Ishikawa (cell line): ENCODE results near the gene MEDAG.
A peak's percentile ranks its signal among the peaks of the same experiment; 100 is the strongest.

ENCODE experiments used
- CEBPB ChIP-seq: IDR thresholded peaks from 2 replicates; pipeline ENCODE4 v1.6.1; 2012
- CREB1 ChIP-seq: IDR thresholded peaks from 2 replicates; pipeline ENCODE4 v1.6.1; 2012; ENCODE audit warnings: low read depth
- EGR1 ChIP-seq: IDR thresholded peaks from 2 replicates; pipeline ENCODE4 v1.6.1; 2012
- EP300 ChIP-seq: IDR thresholded peaks from 2 replicates; pipeline ENCODE4 v1.6.1; 2012; ENCODE audit warnings: borderline replicate concordance
- FOXM1 ChIP-seq: IDR thresholded peaks from 2 replicates; pipeline ENCODE4 v1.6.1; 2012; ENCODE audit warnings: low read depth, borderline replicate concordance
- MAX ChIP-seq: IDR thresholded peaks from 2 replicates; pipeline ENCODE4 v1.6.1; 2012
- NFIC ChIP-seq: IDR thresholded peaks from 2 replicates; pipeline ENCODE4 v1.6.1; 2012
- RAD21 ChIP-seq: IDR thresholded peaks from 2 replicates; pipeline ENCODE4 v1.6.1; 2012; ENCODE audit warnings: low read depth
- TAF1 ChIP-seq: IDR thresholded peaks from 2 replicates; pipeline ENCODE4 v1.6.1; 2012; ENCODE audit warnings: low read depth, mild to moderate bottlenecking
- TCF12 ChIP-seq: IDR thresholded peaks from 2 replicates; pipeline ENCODE4 v1.6.1; 2012; ENCODE audit warnings: low read depth
- TEAD4 ChIP-seq: IDR thresholded peaks from 2 replicates; pipeline ENCODE4 v1.6.1; 2012
- YY1 ChIP-seq: IDR thresholded peaks from 2 replicates; pipeline ENCODE4 v1.6.1; 2012; ENCODE audit warnings: low read depth
- TF ChIP-seq, protein P1 (sequence below): IDR thresholded peaks from 2 replicates; pipeline ENCODE4 v1.6.1; 2012; ENCODE audit warnings: low read depth, mild to moderate bottlenecking
- TF ChIP-seq, protein P2 (sequence below): IDR thresholded peaks from 2 replicates; pipeline ENCODE4 v1.6.1; 2012

Gene MEDAG

GRCh38 chr13:30880151-30880855, 25.8 kb upstream of the MEDAG start:
- TF ChIP-seq TEAD4 (no peak), TAF1 (no peak), EGR1 (no peak), EP300 (no peak)

GRCh38 chr13:30880856-30881155, 25.3 kb upstream of the MEDAG start:
- TF ChIP-seq CEBPB = no peak

DNA sequence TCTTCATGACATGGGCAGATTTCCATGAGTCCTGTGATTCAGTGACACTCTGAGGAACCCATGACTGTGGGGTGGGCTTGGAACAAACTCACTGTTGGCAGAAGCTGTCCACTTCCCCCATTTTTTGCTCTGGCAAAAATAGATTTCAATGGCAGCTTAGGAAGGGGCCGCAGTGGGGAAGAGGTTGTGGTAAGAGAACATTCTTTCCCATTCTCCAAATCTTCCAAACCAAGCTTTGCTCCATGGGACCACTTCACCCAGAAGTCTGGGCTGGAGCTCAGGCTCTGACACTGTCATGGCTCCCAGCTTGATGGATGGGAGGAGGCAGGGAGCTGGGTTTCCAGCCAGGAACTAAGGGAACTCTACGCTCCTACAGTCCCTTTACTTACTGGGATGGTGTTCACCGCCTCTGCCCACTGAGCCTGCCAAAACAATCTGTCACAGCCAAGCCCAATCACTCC, 24.9 kb upstream of the MEDAG start:
- TF ChIP-seq EP300 (no peak), TAF1 (no peak), YY1 (no peak), MAX (no peak), CEBPB (no peak), TCF12 (no peak), EGR1 (no peak), FOXM1 (no peak), RAD21 (no peak), NFIC (no peak)

- TF ChIP-seq, protein P1, sequence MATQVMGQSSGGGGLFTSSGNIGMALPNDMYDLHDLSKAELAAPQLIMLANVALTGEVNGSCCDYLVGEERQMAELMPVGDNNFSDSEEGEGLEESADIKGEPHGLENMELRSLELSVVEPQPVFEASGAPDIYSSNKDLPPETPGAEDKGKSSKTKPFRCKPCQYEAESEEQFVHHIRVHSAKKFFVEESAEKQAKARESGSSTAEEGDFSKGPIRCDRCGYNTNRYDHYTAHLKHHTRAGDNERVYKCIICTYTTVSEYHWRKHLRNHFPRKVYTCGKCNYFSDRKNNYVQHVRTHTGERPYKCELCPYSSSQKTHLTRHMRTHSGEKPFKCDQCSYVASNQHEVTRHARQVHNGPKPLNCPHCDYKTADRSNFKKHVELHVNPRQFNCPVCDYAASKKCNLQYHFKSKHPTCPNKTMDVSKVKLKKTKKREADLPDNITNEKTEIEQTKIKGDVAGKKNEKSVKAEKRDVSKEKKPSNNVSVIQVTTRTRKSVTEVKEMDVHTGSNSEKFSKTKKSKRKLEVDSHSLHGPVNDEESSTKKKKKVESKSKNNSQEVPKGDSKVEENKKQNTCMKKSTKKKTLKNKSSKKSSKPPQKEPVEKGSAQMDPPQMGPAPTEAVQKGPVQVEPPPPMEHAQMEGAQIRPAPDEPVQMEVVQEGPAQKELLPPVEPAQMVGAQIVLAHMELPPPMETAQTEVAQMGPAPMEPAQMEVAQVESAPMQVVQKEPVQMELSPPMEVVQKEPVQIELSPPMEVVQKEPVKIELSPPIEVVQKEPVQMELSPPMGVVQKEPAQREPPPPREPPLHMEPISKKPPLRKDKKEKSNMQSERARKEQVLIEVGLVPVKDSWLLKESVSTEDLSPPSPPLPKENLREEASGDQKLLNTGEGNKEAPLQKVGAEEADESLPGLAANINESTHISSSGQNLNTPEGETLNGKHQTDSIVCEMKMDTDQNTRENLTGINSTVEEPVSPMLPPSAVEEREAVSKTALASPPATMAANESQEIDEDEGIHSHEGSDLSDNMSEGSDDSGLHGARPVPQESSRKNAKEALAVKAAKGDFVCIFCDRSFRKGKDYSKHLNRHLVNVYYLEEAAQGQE = no peak
Measured at GRCh38 chr13:30882026-30882850, 23.8 kb upstream of the MEDAG start.

- TF ChIP-seq TEAD4 (no peak), TCF12 (no peak), FOXM1 (no peak), EGR1 (no peak), CREB1 (no peak), TAF1 (no peak), YY1 (no peak)
- TF ChIP-seq, protein P2, sequence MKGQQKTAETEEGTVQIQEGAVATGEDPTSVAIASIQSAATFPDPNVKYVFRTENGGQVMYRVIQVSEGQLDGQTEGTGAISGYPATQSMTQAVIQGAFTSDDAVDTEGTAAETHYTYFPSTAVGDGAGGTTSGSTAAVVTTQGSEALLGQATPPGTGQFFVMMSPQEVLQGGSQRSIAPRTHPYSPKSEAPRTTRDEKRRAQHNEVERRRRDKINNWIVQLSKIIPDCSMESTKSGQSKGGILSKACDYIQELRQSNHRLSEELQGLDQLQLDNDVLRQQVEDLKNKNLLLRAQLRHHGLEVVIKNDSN = no peak
Measured at GRCh38 chr13:30882996-30883766, 22.9 kb upstream of the MEDAG start.

DNA sequence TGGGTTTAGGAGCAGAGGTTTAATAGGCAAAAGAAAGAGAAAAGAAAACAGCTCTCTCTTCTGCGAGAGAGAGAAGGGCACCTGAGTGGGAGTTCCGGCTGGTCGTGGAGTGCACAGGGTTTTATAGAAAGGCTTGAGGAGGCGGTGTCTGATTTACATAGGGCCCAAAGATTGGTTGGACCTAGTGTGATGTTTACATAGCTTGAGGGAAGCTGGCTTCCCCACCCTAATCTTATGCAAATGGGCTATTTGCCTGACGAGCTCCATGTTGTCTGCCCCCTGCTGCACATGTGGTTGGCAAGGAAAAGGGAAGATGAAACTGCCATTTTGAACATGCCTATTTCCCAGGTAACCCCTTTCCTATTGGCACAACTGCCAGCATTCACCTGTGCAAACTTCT, 21.5 kb upstream of the MEDAG start:
- TF ChIP-seq, protein P1 = no peak
- no peak for TF ChIP-seq RAD21
- no peak for TF ChIP-seq TEAD4
- TF ChIP-seq TAF1 = no peak
- peak; percentile 63 for TF ChIP-seq MAX
- TF ChIP-seq YY1 = peak; percentile 61
- TF ChIP-seq CEBPB = no peak

DNA sequence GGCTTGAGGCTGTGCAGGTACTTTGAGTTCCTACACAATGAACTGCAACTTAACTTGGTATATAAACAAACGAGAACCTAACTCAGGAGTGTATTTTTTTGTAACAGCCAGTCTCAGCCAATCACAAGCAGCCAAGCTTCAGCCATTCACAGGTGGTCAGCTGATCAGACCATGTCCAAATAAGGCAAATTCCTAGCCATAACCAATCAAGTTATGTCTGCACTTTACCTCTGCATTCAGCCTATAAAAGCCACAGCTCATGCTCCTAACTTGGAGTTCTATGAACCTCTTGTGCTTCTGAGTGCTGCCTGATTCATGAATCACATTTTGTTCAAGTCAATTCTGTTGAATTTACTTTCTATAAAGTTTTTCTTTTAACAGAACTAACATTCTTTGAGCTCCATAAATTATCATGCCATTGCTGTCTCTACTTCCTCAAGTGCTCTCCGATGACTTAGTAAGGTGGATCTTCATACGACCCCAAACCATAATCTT, 16.8 kb upstream of the MEDAG start:
- no peak for TF ChIP-seq CEBPB
- TF ChIP-seq, protein P2 = no peak
- no peak for TF ChIP-seq NFIC
- no peak for TF ChIP-seq TAF1
- TF ChIP-seq EGR1 = no peak
- no peak for TF ChIP-seq CREB1
- no peak for TF ChIP-seq EP300
- TF ChIP-seq FOXM1 = no peak
- TF ChIP-seq TEAD4 = no peak
